ENCODE data around the gene HOATZ. TPM values are rescaled to one million over a fixed set of nuclear protein-coding genes. Genes with fewer than 3 reads are reported as not detected.

Gene HOATZ
- total RNA-seq, 4 donors from 2014 or later = not detected

- ATAC-seq (ENCODE audit: low FRiP score) (no peak), DNase-seq (ENCODE audit: low spot score) (no peak)
- no peak for TF ChIP-seq CTCF (IDR thresholded peaks at IDR 0.05)
Measured at GRCh38 chr11:111527279-111527678, 12.7 kb downstream of the HOATZ start.

DNA sequence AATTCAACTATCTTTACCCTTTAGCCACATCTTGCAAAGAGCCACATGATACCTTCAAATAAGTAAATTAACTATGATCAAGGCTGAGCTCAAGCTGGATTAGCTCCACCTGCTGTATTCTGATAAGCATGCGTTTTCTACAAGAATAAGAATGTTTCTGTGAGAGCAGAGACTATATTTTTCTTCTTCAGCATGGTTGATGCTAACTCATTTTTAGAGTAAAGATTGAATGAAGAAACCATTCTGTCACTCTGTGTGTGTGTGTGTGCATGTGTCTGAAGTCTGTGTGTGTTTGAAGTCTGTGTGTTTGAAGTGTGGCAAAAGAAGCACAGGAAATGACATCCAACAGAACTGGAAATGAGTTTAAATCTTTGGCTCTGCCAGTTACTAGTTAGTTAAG is 14.0 kb downstream of the HOATZ start:
- no peak for TF ChIP-seq CTCF (IDR thresholded peaks at IDR 0.05)
- DNase-seq (ENCODE audit: low spot score) (no peak), ATAC-seq (ENCODE audit: low FRiP score) (no peak)

- TF ChIP-seq CTCF (IDR thresholded peaks at IDR 0.05) = no peak
- DNase-seq (ENCODE audit: low spot score) (no peak), ATAC-seq (ENCODE audit: low FRiP score) (no peak)
Measured at GRCh38 chr11:111530091-111530490, 15.5 kb downstream of the HOATZ start.

DNA sequence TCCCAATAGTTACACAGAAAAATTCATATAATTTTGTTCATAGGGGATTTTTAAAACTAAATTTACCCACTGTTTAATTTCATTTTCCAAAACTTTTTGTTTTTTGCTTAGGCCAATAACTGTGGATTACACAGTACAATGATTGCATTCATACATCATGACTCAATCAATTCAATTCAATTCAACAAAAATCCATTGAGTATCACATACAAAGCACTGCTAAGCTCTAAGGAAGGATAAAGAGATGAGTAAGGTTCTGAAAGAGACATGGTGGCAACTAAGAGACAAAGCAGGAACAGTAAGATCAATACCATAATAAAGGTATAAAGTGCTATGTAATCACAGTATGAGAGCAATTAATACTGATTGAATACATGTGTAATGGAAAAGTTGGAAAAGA is 16.6 kb downstream of the HOATZ start:
- ATAC-seq (ENCODE audit: low FRiP score) = no peak
- DNase-seq (ENCODE audit: low spot score) = no peak
- no peak for TF ChIP-seq CTCF (IDR thresholded peaks at IDR 0.05)

- no peak for TF ChIP-seq CTCF (IDR thresholded peaks at IDR 0.05)
- ATAC-seq (ENCODE audit: low FRiP score) (peak; percentile 72), DNase-seq (ENCODE audit: low spot score) (no peak)
Measured at GRCh38 chr11:111531687-111532364, 17.2 kb downstream of the HOATZ start.

- ATAC-seq (ENCODE audit: low FRiP score) = no peak
- no peak for TF ChIP-seq CTCF (IDR thresholded peaks at IDR 0.05)
- DNase-seq (ENCODE audit: low spot score) = no peak
Measured at GRCh38 chr11:111532365-111532709, 17.8 kb downstream of the HOATZ start.

- no peak for ATAC-seq (ENCODE audit: low FRiP score)
- no peak for TF ChIP-seq CTCF (IDR thresholded peaks at IDR 0.05)
- no peak for DNase-seq (ENCODE audit: low spot score)
Measured at GRCh38 chr11:111535281-111535680, 20.7 kb downstream of the HOATZ start.

Data from omental fat pad (tissue), 4 donors.